Uterus (tissue), 4 donors: Measurements from ENCODE around the gene PTPRJ. TPM values are rescaled to one million over a fixed set of nuclear protein-coding genes. Genes with fewer than 3 reads are reported as not detected.
A peak's percentile ranks its signal among the peaks of the same experiment; 100 is the strongest.

ENCODE experiments used
- DNase-seq, 2 donors: peaks; one replicate each; pipeline ENCODE4 v3.0.0-alpha.2; 2019 to 2020
- H3K27ac ChIP-seq, 2 donors: fragments of 200-600 bp; sonication (generic); 1 replicate in 1 of 2; 2 replicates in 1 of 2; pipeline ENCODE4 v1.5.1; 2016 to 2018
- H3K27me3 ChIP-seq, 2 donors: fragments of 200-600 bp; sonication (generic); one replicate each; pipeline ENCODE4 v1.5.1; 2018 to 2019; ENCODE audit warnings: control low read depth in 1 of 2
- H3K36me3 ChIP-seq, 2 donors: fragments of 200-600 bp; sonication (generic); one replicate each; pipeline ENCODE4 v1.5.1; 2019; ENCODE audit warnings: control low read depth in 1 of 2
- H3K4me1 ChIP-seq, 2 donors: fragments of 200-600 bp; sonication (generic); one replicate each; pipeline ENCODE4 v1.5.1; 2018 to 2019; ENCODE audit warnings: control low read depth in 1 of 2
- H3K4me3 ChIP-seq, 2 donors: fragments of 200-600 bp; sonication (generic); 1 replicate in 1 of 2; 2 replicates in 1 of 2; pipeline ENCODE4 v1.5.1; 2018 to 2019; ENCODE audit warnings: mild to moderate bottlenecking in 1 of 2
- H3K9me3 ChIP-seq, 2 donors: fragments of 200-600 bp; sonication (generic); one replicate each; pipeline ENCODE4 v1.5.1; 2019; ENCODE audit warnings: control low read depth in 1 of 2
- CTCF ChIP-seq, 4 experiments: fragments of 200-600 bp in 2 of 4; fragments of 450-650 bp in 2 of 4; sonication (generic) in 2 of 4; IDR thresholded peaks; one replicate each; pipeline ENCODE4 v1.5.1; 2016 to 2019; ENCODE audit warnings: antibody characterized with exemption in 4 of 4, mild to moderate bottlenecking in 2 of 4, moderate library complexity in 1 of 4
- POLR2A ChIP-seq, 2 donors: fragments of 450-650 bp; IDR thresholded peaks; one replicate each; pipeline ENCODE4 v1.6.1; 2016; ENCODE audit warnings: antibody characterized with exemption in 2 of 2, mild to moderate bottlenecking in 1 of 2, moderate library complexity in 1 of 2
- intact Hi-C: fragments of 100-400 bp; cut with DNase I; formaldehyde crosslinking; loops from one replicate; pipeline ENCODE4 v1.15.1; 2023; ENCODE audit warnings: low total_unique reads
- total RNA-seq, 4 donors: library from RNA; depleted of rRNA in 3 of 4; stranded (reverse); fragments of >200 nt in 3 of 4; gene quantifications; one replicate each; pipeline versions ENCODE4 v1.1.0 to v1.2.4, GENCODE V29; 2014 to 2023
- donor health status: DM: yes; HTN: yes; CAD: no.

Gene PTPRJ
- total RNA-seq, 4 donors from 2014 or later, result 2.1 to 22.1 (median 7.1) TPM

DNA sequence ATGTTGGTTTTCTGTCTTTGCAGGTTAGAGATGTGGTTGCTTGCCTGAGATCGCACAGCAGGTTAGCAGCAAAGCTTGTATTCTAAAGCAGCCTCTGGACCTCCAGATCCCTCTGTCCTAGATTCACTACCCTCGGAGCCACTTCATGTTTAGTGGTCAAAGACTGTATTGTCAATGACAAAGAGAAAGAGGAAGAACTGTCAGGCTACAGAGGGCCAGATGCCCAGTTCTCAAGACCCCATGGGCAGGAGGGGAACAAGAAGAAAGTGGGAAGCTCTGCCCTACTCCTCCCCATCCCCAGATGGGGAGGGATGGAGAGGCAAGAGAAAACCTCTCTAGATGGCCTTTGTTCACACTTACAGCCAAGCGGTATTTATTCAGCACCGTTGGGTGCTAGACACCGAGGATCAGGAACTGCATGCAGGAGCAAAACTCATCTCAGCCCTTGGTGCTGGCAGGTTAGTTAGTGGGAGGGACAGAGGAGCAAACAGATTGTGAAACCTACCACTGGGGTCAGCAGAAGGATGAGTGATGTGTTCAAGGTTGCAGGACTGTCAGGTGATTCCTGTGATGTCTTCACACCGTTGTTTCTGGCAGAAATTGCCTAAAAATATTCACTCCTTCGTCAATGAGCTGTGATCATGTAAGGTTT lies 38.3 kb upstream of the PTPRJ start:
- Histone ChIP-seq H3K9me3 (no peaks in the 10 kb centered on the region), H3K4me3 (no peak overlapping the region), H3K36me3 (no peaks in the 10 kb centered on the region), H3K4me1 (no peaks in the 10 kb centered on the region), H3K27me3 (no peaks in the 10 kb centered on the region), H3K27ac (no peak overlapping the region)
- intact Hi-C loops, result no loop called here
- TF ChIP-seq CTCF (IDR thresholded peaks at IDR 0.05), result no peak
- no peak for TF ChIP-seq POLR2A (IDR thresholded peaks at IDR 0.05)
- no peak for DNase-seq

DNA sequence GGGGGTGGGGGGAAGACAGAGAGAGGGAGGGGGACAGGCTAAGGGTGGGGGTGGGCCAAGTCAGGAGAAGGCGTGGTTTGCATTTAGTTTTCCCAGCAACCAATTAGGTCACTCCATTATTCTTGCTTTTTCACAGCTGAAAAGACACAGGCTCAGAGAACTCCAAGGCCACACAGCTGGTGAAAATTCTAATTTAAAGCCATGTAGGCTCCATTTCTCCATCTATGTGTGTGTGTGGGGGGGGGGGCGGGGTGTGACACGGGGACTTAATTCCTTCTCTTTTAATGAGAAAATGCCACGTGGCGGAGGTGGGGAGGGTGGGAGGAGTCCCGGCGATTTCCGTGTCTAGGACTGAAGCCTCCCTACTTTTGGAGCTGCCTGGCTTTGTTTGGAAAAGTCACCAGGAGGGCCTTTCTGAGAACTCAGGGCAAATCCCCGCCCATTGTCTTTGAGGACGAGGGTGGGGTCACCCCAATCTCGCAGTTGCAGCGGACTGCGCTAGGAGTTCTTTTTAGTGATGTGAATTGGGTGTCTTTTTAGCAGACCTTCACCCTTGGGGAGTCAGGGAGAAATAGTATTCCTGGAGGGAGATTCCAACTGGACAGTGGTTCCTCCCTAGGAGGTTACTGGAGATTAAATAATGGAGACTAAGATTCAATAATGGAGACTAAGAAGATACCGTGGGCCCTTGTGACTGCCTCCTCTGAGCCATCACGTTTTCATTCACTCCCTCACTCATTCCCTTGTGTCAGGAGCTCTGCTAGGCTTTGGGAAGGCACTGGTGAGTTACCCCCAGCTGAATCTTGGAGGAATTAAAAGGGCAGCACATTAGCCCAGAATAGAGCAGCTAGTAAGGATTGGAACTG lies 36.4 kb upstream of the PTPRJ start:
- intact Hi-C loops, result no loop called here
- no peaks in the 10 kb centered on the region for H3K4me1 ChIP-seq
- no peak for DNase-seq
- no peaks in the 10 kb centered on the region for H3K9me3 ChIP-seq
- H3K27me3 ChIP-seq, result no peaks in the 10 kb centered on the region
- no peak overlapping the region for H3K4me3 ChIP-seq
- no peak overlapping the region for H3K27ac ChIP-seq
- H3K36me3 ChIP-seq, result no peaks in the 10 kb centered on the region
- no peak for TF ChIP-seq POLR2A (IDR thresholded peaks at IDR 0.05)
- TF ChIP-seq CTCF (IDR thresholded peaks at IDR 0.05), result no peak

GRCh38 chr11:47944632-47945031 lies 35.7 kb upstream of the PTPRJ start:
- no peak overlapping the region for H3K4me3 ChIP-seq
- no peaks in the 10 kb centered on the region for H3K36me3 ChIP-seq

DNA sequence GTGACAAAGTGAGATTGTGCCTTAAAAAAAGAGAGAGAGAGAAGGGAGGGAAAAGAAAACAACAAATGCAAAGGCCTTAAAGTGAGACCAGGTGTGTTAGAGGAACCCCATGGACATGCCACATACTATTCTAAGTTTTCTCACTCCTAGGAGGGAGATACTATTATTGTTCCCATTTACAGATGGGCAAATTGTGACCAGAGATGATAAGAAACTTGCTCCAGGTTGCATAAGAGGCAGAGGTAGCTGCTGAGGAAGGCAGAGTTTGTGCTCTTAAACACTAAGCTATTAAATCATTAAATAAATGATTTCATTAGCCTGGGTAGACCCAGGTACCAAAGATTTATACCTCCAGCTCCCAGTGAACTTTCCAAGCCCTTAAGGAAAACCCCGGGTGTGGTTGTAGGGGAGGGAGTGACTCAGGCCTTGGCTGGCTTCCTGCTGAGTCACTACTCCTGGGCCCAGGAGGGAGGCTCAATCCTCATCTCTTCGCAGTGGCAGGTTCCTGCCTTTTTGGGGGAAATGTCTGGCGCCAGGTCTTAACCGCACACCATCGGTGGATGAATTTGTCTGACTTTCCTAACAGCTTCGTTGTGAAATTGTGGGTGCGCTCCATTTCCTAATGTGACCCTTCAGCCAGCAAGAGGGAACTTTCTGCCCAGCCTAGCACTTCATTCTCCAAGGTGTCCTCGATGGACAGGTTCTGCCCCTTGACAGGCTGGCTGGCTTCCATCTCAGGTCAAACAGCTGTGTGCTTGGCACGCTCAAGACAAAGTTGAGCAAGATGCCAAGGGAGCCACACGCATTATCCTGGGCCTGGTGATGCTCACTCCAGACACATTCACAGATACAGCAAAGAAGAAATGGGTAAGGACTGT lies 33.4 kb upstream of the PTPRJ start:
- H3K36me3 ChIP-seq, result no peaks in the 10 kb centered on the region
- peak; percentile 86 for DNase-seq
- no peaks in the 10 kb centered on the region for H3K4me1 ChIP-seq
- H3K4me3 ChIP-seq, result no peak overlapping the region
- no peak for TF ChIP-seq CTCF (IDR thresholded peaks at IDR 0.05)
- TF ChIP-seq POLR2A (IDR thresholded peaks at IDR 0.05), result no peak
- H3K27ac ChIP-seq, result peak overlapping the region in 1 of 2 donors; percentile 51
- intact Hi-C loops, result no loop called here
- no peaks in the 10 kb centered on the region for H3K9me3 ChIP-seq
- no peaks in the 10 kb centered on the region for H3K27me3 ChIP-seq

More at GRCh38 chr11:47944632-47945031, 35.7 kb upstream of the PTPRJ start:
- intact Hi-C loops, result no loop called here
- no peaks in the 10 kb centered on the region for H3K27me3 ChIP-seq
- H3K4me1 ChIP-seq, result no peaks in the 10 kb centered on the region
- no peak overlapping the region for H3K27ac ChIP-seq
- no peaks in the 10 kb centered on the region for H3K9me3 ChIP-seq
- DNase-seq, result no peak
- TF ChIP-seq POLR2A (IDR thresholded peaks at IDR 0.05), result no peak
- TF ChIP-seq CTCF (IDR thresholded peaks at IDR 0.05), result no peak
